Measurements from ENCODE around the gene PLEKHG2.
"Not testable (repeated sequence)": the region's sequence is repeated elsewhere in the genome, so short reads cannot be mapped to it uniquely, and the experiment has no call there.

PLEKHG2 gene, protein sequence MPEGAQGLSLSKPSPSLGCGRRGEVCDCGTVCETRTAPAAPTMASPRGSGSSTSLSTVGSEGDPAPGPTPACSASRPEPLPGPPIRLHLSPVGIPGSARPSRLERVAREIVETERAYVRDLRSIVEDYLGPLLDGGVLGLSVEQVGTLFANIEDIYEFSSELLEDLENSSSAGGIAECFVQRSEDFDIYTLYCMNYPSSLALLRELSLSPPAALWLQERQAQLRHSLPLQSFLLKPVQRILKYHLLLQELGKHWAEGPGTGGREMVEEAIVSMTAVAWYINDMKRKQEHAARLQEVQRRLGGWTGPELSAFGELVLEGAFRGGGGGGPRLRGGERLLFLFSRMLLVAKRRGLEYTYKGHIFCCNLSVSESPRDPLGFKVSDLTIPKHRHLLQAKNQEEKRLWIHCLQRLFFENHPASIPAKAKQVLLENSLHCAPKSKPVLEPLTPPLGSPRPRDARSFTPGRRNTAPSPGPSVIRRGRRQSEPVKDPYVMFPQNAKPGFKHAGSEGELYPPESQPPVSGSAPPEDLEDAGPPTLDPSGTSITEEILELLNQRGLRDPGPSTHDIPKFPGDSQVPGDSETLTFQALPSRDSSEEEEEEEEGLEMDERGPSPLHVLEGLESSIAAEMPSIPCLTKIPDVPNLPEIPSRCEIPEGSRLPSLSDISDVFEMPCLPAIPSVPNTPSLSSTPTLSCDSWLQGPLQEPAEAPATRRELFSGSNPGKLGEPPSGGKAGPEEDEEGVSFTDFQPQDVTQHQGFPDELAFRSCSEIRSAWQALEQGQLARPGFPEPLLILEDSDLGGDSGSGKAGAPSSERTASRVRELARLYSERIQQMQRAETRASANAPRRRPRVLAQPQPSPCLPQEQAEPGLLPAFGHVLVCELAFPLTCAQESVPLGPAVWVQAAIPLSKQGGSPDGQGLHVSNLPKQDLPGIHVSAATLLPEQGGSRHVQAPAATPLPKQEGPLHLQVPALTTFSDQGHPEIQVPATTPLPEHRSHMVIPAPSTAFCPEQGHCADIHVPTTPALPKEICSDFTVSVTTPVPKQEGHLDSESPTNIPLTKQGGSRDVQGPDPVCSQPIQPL (N-terminal part only)

DNA sequence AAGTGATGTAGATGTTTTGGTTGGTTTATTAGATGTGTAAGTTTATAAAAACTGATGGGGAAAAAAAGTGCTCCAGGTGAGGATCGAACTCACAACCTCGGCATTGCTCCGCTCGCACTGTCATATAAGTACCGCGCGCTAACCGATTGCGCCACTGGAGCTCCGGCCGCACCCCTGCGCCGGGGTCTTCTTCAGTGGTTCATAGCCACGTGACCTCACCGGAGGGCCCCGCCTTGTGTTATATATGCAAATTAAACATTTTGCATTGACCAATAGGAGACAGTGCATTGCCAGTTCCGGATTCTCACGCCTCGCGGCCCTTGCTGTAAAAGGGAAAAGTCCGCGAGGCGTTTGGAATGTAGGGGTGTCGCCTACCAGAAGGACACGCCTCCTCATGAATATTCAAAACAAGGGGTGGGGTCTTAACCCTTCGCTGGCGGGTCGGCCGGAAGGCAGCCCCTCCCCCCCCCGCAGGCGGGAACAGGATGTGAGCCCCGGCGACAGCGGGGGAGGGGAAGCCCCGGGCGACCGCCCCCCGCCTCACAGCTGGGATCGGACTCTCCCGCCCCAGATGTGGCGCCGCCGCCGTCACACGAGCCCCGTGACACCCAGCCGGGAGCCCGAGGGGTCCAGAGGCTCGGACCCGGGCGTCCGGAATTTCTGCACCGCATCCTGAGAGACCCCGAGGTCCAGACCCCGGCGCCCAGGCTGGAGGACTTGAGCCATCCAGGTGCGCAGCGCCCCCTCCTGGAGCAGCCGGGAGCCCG lies at the start of gene PLEKHG2:
PLEKHG2 (plus strand) TSS at position 570 of the 767 bp plus-strand sequence. CDS start 1,418 bp downstream, outside the sequence.
- DNase-seq: peak; percentile 98

DNA sequence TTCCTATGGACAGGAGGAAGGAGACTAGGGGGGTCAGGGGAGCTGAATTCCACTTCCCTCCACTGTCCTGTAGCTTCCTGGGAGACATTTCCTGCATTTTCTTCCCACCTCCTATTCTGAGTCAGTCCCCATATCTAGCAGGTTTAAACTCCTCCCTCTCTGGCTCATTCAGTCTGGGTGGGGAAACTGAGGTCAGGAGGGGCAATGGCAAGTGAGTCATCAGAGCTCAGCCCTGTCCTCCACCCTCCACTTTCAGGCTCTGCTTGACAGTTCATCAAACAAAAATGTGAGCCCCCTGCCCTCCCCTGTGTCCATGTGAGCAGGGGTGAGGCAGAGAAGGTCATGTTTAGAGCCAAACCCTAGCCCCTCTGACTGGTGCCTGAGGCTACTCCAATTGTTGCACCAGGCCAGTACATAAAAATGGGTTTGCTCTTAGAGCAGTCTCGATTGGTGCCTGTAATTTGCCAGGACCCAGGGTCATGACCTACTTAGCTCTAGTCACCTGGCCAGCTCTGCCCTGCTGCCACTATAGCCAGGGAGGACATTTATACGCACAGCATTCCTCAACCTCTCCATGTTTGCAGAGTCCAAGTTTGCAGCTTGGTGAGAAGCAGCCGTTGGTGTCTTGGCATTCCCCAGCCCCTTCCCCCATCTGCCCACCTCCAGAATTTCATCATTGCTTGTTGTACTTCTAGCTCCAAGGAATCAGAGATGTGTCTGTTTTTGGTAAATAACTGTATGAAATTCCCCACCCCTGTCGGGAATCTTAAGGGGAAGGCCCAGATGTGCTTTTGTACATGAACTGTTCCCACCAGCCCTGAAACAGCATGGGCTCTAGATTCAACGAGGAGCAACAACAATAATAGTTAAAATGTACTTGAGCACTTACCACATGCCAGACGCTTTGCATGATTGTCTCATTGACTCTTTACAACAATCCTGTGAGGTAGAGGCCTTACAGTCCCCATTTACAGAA lies 49.5 kb upstream of the PLEKHG2 start:
- no peak for DNase-seq

DNA sequence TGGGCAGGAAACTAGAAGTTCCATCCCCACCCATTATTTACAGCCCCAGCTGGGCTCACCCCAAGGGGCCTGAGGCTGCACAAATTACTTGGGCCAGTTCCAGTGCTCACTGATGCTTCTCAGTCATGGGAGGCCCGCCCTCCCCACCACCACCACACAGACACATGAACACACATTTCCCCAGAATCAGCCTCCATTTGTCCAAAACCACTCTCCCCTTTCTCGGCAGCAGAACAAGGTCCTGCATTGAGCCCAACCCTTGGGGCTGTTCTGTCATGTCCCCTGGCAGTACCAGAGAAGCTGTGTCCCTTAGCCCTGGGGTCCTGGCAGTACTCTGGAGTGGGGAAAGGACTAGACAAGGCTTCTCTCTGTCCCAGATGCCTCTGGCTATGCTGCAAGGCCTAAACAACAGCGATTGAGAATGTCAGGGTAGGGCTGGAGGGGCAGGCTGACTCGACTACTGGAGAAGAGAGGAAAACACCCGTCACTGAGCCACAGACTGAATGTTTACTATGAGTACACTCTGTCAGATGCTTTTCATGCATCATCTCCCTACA lies 48.5 kb upstream of the PLEKHG2 start:
- DNase-seq: peak; percentile 36

DNA sequence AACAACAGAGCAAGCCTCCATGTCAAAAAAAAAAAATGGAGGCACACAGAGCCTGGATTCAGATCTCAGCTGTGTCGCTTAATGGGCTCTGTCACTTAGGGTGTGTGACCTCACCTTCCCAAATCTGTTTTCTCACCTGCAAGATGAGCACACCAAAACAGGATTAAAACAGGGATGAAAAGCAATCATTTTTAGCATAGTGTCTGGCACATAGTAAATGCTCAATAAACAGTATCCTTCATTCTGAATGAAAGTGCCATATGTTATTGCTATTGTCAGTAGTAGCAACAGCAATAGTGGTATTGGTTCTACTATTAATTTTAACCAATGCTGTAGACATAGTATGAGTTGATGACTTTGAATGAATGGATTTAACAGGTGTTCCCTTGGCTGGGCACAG lies 46.9 kb upstream of the PLEKHG2 start:
- no peak for DNase-seq

DNA sequence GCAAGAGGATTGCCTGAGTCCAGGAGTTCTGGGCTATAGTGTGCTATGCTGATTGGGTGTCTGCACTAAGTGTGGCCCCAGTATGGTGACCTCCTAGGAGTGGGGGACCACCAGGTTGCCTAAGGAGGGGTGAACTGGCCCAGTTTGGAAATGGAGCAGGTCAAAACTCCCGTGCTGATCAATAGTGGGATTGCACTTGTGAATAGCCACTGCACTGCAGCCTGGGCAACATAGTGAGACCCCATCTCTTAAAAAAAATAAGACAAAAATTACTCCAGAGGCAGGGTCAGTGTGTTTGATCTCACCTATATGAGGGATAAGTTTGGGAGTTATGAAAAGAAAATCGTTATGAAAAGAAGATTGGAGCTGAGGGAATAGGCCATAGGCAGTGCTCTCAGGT lies 43.3 kb upstream of the PLEKHG2 start:
- no peak for DNase-seq

DNA sequence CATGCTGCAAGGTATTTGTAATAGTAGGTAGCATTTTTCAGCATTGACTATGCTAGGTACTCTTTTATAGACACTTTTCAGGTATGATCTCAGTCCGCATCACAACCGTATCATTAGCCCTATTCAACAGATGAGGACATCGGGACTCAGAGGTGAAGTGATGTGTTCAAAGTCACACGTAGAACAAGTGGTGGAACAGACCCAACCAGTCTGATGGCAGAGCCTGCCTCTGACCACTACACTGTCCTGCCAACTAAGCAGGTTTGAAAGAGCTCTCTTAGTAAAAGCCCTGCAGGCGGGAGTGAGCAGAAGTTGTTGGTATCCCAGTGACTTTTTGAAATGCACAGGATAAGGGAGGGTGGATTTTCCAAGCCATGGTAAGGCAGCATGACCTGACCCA lies 41.7 kb upstream of the PLEKHG2 start:
- DNase-seq: no peak

DNA sequence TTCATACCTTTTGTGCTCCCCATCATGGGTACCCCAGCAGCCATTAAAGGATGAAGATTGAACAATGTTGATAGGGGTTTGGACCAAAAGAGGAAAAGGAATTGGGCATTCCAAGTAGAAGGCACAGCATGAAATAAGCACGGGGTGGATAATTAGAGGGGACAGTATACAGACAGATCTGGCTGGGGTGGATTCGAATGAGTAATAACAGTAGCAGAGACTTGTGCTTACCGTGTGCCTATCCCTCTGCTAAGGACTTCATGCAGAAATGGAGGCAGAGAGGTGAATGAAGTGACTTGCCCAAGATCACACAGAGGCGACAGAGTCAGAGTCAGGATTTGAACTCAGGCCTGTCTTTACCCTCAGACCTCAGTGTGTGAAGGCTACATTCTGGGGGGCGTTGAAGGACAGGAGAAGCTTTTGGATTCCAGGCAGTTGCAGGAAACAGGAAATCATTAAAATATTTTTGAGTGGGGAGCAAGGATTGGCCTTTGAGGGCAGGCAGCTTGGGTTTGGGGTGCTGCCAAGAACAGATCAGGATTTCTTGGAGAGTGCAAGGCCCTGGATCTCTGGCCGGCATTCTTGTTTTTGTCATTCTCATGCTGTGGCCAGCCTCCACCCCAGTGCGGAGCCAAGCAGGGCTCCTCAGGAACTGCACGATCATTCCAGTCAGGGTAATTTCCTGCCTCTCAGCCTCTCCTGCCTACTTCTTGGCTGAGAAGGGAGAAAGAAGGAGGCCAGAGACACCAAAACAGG lies 40.2 kb upstream of the PLEKHG2 start:
- no peak for DNase-seq

DNA sequence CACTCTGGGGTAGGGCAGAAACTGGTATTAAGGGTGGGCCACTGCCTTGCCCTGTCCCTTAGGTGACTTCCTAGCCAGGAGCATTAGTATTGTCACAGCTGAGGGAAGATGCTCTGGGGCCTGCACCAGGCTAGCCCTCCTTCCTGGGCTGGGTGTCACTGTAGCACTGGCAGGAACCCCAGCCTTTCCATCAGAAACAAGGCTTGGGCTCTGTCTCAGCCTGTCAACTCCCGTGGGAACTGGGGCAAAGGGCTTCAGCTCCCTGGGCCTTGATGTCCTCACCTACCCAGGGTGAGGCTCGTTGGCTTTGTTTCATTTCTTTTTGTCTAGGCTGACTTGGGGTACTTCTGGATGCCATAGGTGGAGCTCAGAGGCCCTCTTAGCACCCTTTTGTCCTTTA lies 39.5 kb upstream of the PLEKHG2 start:
- DNase-seq: no peak

DNA sequence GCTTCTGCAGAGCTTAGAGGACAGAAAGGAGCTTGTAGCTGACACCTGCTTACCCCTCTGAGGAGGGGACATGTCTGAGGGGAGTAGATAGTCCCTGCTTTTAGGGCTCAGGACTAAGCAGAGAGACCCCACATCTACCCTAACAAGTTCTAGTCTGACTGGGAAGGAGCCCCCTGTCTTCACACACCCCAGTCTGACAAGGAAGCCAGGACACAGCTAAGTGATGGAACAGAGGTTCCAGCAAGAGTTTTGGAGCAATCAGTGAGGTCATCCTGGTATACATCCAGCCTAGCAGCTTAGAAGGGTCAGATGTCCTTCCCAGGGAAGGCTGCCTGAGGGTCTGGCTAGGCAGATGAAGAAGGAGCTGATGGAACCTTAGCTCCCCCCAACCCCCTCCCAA lies 36.5 kb upstream of the PLEKHG2 start:
- DNase-seq: no peak

DNA sequence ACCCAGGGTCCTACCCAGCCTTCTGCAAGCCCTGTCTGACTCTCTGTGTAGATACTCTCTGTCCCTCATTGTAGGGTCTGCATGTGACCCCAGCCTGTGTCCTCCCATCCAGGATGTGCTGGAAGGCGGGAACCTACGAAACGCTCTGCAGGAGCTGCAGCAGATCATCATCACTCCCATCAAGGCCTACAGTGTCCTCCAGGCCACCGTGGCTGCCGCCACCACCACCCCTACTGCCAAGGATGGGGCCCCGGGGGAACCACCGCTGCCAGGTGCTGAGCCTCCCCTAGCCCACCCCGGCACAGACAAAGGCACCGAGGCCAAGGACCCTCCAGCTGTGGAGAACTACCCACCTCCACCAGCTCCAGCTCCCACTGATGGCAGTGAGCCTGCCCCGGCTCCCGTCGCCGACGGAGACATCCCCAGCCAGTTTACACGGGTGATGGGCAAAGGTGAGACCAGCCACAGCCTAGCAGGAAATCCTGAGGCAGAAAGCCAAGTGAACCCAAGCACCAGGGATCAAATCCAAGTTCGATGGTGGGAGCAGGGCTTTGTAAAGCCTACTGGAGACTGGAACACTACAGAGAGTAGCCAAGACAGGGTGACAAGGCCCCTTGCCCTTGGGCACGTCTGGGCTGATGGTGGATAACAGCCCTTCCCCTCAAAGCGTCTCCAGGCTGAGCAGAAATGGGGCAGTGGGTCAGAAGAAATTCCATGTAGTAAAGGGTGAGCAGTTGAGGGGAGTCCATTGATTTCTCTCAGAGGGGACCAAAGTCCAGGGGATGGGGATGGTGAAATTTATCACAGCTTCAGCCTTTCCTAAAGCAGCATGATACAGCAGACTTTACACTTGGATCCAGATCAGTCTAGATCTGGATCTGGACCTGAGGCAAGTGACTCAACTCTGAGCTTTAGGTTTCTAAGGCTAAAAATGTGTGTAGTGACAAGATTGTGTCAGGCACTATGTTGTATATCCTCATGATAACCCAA lies 34.8 kb upstream of the PLEKHG2 start:
- no peak for DNase-seq

DNA sequence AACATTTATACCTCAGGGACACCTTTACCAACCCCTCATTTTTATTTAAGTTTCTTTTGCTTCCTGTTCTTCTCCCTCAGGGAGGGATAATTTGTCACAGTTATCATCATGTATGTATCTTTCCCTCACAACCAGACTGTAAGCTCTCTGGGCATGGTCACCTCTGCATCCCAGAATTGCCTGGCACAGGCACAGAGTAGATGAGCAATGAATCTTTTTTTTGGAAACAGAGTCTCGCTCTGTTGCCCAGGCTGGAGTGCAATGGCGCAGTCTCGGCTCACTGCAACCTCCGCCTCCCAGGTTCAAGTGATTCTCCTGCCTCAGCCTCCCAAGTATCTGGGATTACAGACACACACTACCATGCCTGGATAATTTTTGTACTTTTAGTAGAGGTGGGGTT lies 33.1 kb upstream of the PLEKHG2 start:
- DNase-seq: not testable (repeated sequence)

DNA sequence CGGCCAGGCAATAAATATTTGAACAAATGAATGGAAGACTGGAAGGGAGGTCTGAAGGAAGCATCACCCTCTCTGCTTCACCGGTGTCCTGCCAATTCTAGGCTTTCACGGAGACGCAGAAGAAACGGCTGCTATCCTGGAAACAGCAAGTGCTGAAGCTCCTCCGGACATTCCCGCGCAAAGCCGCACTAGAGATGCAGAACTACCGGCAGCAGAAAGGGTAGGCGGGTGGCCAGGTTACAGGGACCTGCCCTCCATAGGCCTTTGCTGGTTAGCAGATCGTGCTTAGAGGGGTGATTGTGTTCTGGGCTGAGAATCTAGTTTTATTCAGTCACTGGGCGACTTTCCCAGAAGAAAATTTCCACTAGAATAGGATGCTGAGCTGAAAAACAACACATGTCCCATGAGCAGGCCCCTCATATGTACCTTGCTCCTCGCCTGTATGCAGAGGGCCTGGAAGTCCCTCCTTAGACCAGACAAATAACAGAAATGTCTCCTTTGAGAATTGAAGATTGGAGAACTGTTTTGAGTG lies 32.5 kb upstream of the PLEKHG2 start:
- no peak for DNase-seq

DNA sequence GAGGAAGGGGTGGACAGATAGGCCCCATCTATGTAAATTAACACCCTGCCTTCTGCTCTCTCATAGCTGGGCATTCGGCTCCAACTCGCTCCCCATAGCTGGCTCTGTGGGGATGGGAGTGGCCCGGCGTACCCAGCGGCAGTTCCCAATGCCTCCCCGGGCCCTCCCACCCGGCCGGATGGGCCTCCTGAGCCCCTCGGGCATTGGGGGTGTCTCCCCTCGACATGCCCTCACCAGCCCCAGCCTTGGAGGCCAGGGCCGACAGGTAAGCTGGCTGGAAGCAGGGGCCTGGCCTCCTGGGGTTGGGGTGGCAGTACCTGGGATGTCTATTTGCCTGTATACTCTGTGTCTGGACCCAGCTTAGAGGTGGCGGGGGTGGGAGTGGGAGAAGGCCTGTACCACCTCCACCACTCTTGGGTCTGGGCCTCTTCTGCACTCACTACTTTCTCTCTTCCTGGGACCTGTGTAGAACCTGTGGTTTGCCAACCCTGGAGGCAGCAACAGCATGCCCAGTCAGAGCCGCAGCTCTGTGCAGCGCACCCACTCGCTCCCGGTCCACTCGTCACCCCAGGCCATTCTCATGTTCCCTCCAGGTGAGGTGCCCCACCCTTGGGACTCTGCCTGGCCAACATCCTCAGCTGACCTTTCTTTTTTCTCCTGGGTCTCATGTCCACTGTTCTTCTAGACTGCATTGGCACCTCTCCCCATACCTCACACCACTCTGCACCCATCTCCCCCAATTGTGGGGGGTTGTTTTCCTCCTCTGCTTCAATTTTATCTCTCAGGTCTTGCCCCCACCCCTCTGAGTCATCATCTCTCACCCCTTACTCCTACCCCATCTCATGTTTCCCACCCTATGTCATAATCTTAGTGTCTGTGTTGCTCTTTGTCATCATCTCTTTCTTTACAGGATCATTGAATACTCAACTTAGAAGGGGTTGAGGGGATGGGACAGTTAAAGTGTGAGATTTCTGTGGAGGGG lies 31.7 kb upstream of the PLEKHG2 start:
- DNase-seq: no peak

DNA sequence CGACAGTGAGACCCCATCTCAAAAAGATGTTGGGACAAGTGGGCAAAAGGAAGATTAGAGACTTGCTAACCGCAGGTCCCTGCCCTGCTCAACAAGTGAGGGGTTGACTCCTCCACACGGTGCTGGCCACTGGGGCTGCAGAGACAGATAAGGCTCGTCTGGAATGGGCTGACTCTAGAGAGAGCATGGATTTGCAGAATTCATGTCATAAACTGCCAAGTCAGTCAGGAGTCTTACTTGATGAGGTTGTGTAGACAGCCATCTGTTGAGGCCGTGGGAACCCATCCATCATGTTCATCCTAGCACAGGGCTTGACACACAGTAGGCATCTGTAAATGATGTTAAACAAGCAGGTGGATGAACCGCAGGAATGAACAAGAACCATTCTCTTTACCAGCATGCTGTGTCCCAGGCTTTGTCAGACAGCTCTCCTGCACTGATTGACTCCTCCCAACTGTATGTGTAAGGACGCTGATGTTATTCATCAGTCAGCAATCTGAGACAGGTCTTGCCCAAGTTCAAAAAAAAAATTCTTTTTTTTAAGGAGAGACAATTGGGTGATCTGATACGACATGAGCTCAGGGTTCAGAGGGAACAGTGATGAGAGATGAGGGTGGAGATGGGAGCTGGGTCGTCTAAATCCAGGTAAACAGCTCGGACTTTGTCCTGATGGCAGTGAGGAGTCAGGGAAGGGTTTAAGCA lies 30.4 kb upstream of the PLEKHG2 start:
- no peak for DNase-seq

DNA sequence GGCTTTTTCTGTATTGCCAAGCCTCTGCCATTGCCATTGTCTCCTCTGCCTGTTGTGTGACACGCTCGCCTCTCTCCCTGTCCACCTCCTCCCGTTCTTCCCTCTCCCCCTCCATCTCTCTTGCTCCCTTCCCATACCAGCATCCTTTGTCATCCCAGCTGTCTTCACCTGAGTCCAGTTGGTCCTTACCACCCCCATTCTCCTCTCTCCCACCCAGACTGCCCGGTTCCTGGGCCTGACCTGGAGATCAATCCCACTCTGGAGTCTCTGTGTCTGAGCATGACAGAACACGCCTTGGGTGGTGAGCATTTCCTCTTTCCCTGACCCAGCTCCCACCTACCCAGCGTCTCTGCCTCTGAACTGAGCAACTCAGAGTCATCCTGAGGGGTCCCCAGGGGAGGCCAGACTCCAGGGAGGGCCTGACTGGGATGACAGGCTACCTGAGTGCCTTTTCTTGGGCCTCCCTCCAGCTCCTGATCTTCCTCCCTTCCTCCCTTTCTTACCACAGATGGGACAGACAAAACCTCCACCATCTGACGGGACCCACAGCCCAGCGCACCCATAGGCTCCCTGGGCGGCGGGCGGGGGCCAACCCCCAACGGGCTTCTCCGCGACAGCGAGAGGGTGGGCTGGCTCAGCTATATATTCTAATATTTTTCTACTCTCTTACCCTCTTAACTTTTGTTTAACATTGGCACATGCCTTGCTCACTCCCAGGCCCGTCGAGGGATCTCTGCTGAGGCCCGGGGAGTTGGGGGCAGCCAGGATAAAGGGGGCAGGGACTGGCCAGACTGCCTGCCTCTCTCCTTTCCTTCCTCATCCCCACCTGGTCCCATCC lies 29.3 kb upstream of the PLEKHG2 start:
- DNase-seq: no peak
